Neuron (in vitro differentiated cells): ENCODE measurements around the gene CCP110.

Experiments used
- H2AFZ ChIP-seq: one replicate; pipeline ENCODE4 v1.6.1; 2013; ENCODE audit warnings: low read depth, mild to moderate bottlenecking, inconsistent platforms, low read length, moderate library complexity
- H3K27me3 ChIP-seq: one replicate; pipeline ENCODE4 v1.6.1; 2013; ENCODE audit warnings: low read length; ENCODE audit not compliant: insufficient read depth
- H3K36me3 ChIP-seq: one replicate; pipeline ENCODE4 v1.6.1; 2013; ENCODE audit warnings: low read length; ENCODE audit not compliant: insufficient read depth
- H3K4me1 ChIP-seq: one replicate; pipeline ENCODE4 v1.6.1; 2013; ENCODE audit warnings: low read length; ENCODE audit not compliant: insufficient read depth
- H3K4me3 ChIP-seq: 2 replicates; pipeline ENCODE4 v1.5.1; 2013; ENCODE audit warnings: mild to moderate bottlenecking, low read length, moderate library complexity
- H3K9me3 ChIP-seq: one replicate; pipeline ENCODE4 v1.6.1; 2013; ENCODE audit warnings: low read length

Gene CCP110

DNA sequence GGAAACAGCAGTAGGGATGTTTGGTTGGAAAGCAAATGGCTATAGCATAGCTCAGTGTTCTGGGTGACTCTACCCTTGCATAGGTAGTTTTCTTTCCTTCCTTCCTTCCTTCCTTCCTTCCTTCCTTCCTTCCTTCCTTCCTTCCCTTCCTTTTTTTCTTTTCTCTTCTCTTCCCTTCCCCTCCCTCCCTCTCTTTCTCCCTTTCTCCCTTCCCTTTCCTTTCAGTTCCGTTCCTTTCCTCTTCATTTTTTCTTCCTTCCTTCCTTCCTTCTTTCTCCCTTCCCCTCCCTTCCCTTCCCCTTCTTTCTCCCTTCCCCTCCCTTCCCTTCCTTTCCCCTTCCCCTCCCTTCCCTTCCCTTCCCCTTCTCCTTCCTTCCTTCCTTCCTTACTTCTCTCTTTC is 33.1 kb upstream of the CCP110 start:
- Histone ChIP-seq H2AFZ (no peak overlapping the region), H3K4me1 (no peaks in the 10 kb centered on the region), H3K9me3 (no peaks in the 10 kb centered on the region), H3K27me3 (no peaks in the 10 kb centered on the region), H3K36me3 (no peaks in the 10 kb centered on the region), H3K4me3 (no peak overlapping the region)

DNA sequence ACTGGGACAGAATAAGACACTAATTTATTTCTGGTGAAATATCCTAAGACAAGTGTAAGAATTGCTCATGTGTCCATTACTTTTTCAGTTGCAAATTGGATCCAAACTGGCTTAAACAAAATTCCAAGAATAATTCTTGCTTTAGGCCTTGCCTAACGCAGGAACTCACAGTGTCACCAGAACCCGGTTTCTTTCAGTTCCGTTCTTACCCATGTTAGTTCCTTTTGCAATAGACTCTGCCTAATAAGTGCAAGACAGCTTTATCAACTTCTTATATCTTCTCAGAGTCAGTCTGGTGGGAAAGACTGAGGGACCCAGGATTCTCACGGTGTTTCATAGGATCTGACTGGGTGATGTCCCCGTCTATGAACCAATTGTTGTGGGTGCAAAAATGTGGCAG is 26.6 kb upstream of the CCP110 start:
- Histone ChIP-seq H3K9me3 (no peaks in the 10 kb centered on the region), H3K27me3 (no peaks in the 10 kb centered on the region), H3K4me3 (no peak overlapping the region), H3K4me1 (no peaks in the 10 kb centered on the region), H3K36me3 (peaks cover 17% of the 10 kb centered on the region), H2AFZ (no peak overlapping the region)

DNA sequence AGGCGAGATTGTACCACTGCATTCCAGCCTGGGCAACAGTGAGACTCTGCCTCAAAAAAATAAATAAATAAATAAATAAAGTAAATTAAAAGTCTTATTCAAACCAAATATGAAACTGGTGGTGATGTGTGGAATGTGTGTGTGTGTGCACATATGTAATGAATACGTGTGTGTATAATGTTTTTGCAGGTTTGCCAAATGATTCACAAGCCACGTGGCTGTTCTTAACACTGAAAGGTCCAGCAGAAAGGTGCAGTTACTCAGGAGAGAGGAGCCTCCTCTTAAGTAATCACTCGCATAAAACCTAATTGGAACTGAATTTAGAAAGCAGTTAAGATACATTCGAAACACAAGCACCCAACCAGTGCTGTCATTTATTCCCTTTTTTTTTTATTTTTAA is 24.7 kb upstream of the CCP110 start:
- Histone ChIP-seq H3K27me3 (no peaks in the 10 kb centered on the region), H3K9me3 (no peaks in the 10 kb centered on the region), H2AFZ (no peak overlapping the region), H3K36me3 (peaks cover 35% of the 10 kb centered on the region), H3K4me1 (no peaks in the 10 kb centered on the region), H3K4me3 (no peak overlapping the region)

- H3K27me3 ChIP-seq: no peaks in the 10 kb centered on the region
Measured at GRCh38 chr16:19499481-19499880, 24.3 kb upstream of the CCP110 start.

DNA sequence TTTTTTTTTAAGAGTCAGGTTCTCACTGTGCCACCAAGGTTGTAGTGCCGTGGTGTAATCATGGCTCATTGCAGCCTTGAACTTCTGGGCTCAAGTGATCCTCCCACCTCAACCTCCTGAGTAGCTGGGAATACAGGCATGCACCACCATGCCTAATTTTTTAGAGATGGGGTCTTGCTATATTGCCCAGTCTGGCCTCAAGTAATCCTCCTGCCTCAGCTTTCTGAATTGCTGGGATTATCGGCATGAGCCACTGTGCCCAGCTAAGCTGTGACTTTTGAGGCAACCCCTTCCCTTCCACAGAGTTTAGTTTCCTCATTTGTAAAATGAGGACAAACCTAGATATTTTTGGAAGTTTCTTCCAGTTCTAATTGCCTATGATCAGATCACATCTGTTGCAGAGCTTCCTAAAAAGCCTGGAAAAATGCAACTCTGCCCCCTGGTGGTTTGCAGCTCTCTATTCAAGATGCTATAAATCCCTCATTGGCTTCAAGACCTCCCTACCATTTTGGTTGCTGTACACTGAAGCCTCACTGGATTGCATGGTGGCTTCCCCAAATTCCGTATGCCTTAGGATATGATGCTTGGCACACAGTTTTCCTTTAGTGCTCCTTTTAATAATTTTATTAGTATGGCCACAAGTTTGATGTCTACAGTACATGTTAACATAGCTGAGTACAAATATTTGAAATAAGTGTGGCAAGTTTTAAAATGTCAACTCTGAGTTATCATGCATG is 21.2 kb upstream of the CCP110 start:
- H2AFZ ChIP-seq: no peak overlapping the region
- H3K27me3 ChIP-seq: no peaks in the 10 kb centered on the region
- H3K4me1 ChIP-seq: no peaks in the 10 kb centered on the region
- H3K36me3 ChIP-seq: peaks cover 58% of the 10 kb centered on the region
- H3K9me3 ChIP-seq: no peaks in the 10 kb centered on the region
- H3K4me3 ChIP-seq: no peak overlapping the region

More at GRCh38 chr16:19499481-19499880, 24.3 kb upstream of the CCP110 start:
- Histone ChIP-seq H3K4me1 (no peaks in the 10 kb centered on the region), H2AFZ (no peak overlapping the region), H3K9me3 (no peaks in the 10 kb centered on the region), H3K4me3 (no peak overlapping the region), H3K36me3 (peaks cover 40% of the 10 kb centered on the region)

DNA sequence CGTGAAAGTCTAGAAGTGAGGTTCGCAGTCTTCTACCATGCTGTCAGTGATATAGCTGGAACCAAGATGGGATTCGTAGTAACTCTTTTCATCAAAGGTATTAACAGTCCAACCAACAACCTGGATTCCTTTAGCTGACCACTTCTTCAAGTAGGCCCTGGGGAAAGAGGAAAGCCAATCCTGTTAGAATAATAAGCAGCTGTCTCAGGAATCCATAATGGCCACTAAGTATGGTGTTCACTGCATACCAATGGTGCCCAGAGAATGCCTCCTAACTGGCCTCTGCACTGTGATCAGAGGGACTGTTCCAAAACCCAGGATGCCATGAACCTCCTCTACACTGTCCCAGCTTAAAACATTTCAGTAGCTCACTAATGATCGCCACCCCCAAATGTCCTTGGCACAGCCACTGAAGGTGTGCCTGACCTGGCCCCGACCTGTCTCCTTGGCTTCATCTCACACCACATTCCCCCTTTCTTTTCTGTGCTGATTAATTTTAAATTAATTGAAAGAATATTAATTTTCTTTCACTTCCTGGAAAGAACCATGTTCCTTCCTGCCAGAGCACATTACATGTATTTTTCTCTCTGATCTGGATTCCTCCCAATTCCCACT is 20.2 kb upstream of the CCP110 start:
- H3K27me3 ChIP-seq: no peaks in the 10 kb centered on the region
- no peaks in the 10 kb centered on the region for H3K9me3 ChIP-seq
- no peaks in the 10 kb centered on the region for H3K4me1 ChIP-seq
- H2AFZ ChIP-seq: no peak overlapping the region
- no peak overlapping the region for H3K4me3 ChIP-seq
- peaks cover 64% of the 10 kb centered on the region for H3K36me3 ChIP-seq

DNA sequence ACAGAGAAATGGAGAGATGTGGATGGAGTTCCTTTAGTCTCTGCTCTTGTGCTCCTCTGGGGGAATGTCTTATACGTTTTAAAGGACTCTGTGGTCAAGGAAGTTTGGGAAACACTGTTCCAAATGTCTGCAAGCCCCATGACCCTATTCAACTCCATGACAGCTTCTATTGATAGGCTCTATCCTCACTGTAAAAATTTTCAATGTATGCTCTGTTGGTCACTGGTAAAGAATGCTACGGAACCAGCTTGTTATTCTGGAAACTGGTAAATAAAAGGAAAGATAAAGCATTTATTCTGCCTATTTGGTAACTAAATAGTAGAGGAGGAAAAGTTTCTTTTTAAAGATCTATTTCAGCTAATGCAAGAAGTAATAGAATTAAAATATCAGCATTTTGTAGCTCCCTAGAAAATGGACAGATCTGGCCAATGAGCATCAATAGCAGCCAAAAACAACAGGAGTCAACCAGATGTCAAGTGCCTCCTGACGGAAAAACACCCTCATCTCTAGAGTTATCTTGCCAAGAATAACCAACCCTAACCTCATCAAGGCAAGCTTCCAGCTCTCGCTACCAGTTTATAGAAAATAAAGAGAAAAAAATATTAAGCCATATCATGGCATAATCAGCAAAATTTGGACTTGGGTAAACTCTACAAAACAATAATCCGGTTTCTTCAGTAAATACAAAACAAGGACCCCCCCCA is 18.0 kb upstream of the CCP110 start:
- Histone ChIP-seq H3K4me3 (no peak overlapping the region), H2AFZ (no peak overlapping the region), H3K36me3 (peaks cover 74% of the 10 kb centered on the region), H3K4me1 (no peaks in the 10 kb centered on the region), H3K9me3 (no peaks in the 10 kb centered on the region), H3K27me3 (no peaks in the 10 kb centered on the region)

DNA sequence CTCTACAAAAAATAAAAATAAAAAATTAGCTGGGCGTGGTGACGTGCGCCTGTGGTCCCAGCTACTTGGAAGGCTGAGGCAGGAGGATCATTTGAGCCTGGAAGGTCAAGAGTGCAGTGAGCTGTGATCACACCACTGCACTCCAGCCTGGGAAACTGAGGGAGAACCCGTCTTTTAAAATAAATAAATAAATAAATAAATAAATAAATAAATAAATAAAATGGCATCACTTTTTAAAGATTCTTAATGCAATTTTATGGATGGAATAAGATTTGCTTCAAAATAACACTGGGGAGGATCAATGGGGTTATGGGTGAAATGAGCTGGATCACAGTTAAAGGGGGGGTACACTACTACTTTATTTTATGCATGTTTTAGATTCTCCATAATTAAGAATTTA is 16.8 kb upstream of the CCP110 start:
- Histone ChIP-seq H3K4me1 (no peaks in the 10 kb centered on the region), H2AFZ (no peak overlapping the region), H3K27me3 (no peaks in the 10 kb centered on the region), H3K36me3 (peaks cover 71% of the 10 kb centered on the region), H3K4me3 (no peak overlapping the region), H3K9me3 (no peaks in the 10 kb centered on the region)

- Histone ChIP-seq H2AFZ (no peak overlapping the region), H3K4me3 (no peak overlapping the region), H3K27me3 (no peaks in the 10 kb centered on the region), H3K36me3 (peaks cover 66% of the 10 kb centered on the region), H3K9me3 (no peaks in the 10 kb centered on the region), H3K4me1 (no peaks in the 10 kb centered on the region)
Measured at GRCh38 chr16:19507867-19508266, 15.9 kb upstream of the CCP110 start.

DNA sequence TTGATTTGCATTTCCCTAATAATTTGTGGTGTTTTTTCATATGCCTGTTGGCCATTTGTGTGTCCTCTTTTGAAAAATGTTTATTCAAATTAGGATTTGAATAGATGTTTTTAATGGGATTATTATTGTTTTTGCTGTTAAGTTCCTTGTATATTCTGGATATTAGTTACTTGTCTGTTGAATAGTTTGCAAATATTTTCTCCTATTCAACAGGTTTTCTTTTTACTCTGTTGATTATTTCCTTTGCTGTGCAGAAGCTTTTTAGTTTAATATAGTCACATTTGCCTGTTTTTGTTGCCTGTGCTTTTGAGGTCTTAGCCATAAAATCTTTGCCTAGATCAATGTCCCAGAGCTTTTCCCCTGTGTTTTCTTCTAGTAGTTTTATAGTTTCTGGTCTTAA is 11.4 kb upstream of the CCP110 start:
- H2AFZ ChIP-seq: no peak overlapping the region
- no peak overlapping the region for H3K4me3 ChIP-seq
- no peaks in the 10 kb centered on the region for H3K4me1 ChIP-seq
- H3K9me3 ChIP-seq: no peaks in the 10 kb centered on the region
- H3K36me3 ChIP-seq: peaks cover 55% of the 10 kb centered on the region
- no peaks in the 10 kb centered on the region for H3K27me3 ChIP-seq

GRCh38 chr16:19513377-19514053 is 10.2 kb upstream of the CCP110 start:
- Histone ChIP-seq H3K36me3 (peaks cover 48% of the 10 kb centered on the region), H3K27me3 (no peaks in the 10 kb centered on the region), H3K4me1 (no peaks in the 10 kb centered on the region), H3K4me3 (no peak overlapping the region), H3K9me3 (no peaks in the 10 kb centered on the region), H2AFZ (no peak overlapping the region)

- no peak overlapping the region for H3K4me3 ChIP-seq
- no peak overlapping the region for H2AFZ ChIP-seq
- H3K27me3 ChIP-seq: no peaks in the 10 kb centered on the region
- peaks cover 6% of the 10 kb centered on the region for H3K4me1 ChIP-seq
- peaks cover 32% of the 10 kb centered on the region for H3K36me3 ChIP-seq
- no peaks in the 10 kb centered on the region for H3K9me3 ChIP-seq
Measured at GRCh38 chr16:19515757-19516156, 8.0 kb upstream of the CCP110 start.
